Neural progenitor cell (in vitro differentiated cells): ENCODE measurements around the gene WWOX.

Experiments
- EZH2 ChIP-seq: fragments of 200-600 bp; sonication (generic); IDR thresholded peaks from 2 replicates; pipeline ENCODE4 v1.6.1; 2017; ENCODE audit warnings: antibody characterized with exemption, mild to moderate bottlenecking, moderate library complexity
- EZH2phosphoT487 ChIP-seq: fragments of 200-600 bp; sonication (generic); IDR thresholded peaks from 2 replicates; pipeline ENCODE4 v1.6.1; 2017; ENCODE audit warnings: antibody characterized with exemption
- TF ChIP-seq, protein P1 (sequence below): fragments of 200-600 bp; sonication (generic); IDR thresholded peaks from 2 replicates; pipeline ENCODE4 v1.5.1; 2017; ENCODE audit warnings: antibody characterized with exemption, mild to moderate bottlenecking

DNA sequence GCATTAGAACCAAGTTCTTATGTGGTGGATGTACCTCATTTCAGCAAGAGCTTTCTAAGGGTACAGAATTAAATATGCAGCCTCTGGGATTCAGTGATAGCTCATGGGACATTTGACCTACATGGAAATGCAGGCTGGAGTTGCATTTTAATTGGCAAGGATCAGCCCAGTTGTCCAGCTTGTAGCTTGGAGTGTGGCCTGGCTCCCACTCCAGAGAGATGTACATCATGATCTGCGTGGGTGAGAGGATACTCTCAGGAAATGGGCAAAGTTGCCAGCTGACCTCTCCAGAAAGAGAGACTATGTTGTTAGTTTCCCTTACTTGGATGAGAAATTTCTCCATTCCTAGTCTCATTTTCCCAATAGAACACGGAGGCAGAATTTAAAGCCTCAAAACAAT is 945.7 kb downstream of the WWOX start:
- TF ChIP-seq, protein P1, sequence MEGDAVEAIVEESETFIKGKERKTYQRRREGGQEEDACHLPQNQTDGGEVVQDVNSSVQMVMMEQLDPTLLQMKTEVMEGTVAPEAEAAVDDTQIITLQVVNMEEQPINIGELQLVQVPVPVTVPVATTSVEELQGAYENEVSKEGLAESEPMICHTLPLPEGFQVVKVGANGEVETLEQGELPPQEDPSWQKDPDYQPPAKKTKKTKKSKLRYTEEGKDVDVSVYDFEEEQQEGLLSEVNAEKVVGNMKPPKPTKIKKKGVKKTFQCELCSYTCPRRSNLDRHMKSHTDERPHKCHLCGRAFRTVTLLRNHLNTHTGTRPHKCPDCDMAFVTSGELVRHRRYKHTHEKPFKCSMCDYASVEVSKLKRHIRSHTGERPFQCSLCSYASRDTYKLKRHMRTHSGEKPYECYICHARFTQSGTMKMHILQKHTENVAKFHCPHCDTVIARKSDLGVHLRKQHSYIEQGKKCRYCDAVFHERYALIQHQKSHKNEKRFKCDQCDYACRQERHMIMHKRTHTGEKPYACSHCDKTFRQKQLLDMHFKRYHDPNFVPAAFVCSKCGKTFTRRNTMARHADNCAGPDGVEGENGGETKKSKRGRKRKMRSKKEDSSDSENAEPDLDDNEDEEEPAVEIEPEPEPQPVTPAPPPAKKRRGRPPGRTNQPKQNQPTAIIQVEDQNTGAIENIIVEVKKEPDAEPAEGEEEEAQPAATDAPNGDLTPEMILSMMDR, result no peak
- TF ChIP-seq EZH2, result no peak
- TF ChIP-seq EZH2phosphoT487, result no peak
